Measurements from ENCODE around the gene CRYAA.
"Not testable (repeated sequence)": the region's sequence is repeated elsewhere in the genome, so short reads cannot be mapped to it uniquely, and the experiment has no call there.

DNA sequence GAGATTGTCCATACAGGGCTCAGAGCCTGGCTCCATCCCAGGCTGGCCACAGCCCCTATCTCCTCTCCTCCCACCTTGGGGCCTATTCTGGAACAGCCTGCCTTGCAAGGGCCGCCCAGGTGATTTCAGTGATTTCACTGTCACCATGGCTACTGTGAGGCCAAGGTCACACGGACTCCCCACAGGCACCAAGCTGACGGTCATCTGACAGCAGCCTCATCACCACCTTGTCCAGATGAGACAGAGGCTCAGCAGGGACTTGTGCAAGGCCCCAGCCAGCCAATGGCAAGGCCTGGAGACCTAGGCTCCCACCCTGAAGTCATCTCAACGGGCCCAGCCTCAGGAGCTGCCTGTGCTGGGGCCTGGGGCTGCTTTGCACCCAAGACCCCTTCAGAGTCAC, 6.2 kb downstream of the CRYAA start:
- TF ChIP-seq POLR2A, CTCF (IDR thresholded peaks at IDR 0.05): not testable (repeated sequence)
